K562 (cell line): Measurements from ENCODE around the gene COX14. TPM values are rescaled to one million over a fixed set of nuclear protein-coding genes. Genes with fewer than 3 reads are reported as not detected.
A peak's percentile ranks its signal among the peaks of the same experiment; 100 is the strongest.

Source experiments
- ARNT ChIP-seq, 2 experiments: fragments of 450-650 bp; IDR thresholded peaks; 2 replicates each; pipeline ENCODE4 v1.6.1; 2016; ENCODE audit warnings: mild to moderate bottlenecking in 1 of 2
- ASH1L ChIP-seq: fragments of 450-650 bp; IDR thresholded peaks from 2 replicates; pipeline ENCODE4 v1.6.1; 2018; ENCODE audit warnings: borderline replicate concordance, mild to moderate bottlenecking, low read depth; ENCODE audit not compliant: partially characterized antibody
- CREB3L1 ChIP-seq: fragments of 450-650 bp; IDR thresholded peaks from 2 replicates; pipeline ENCODE4 v1.6.1; 2014; ENCODE audit warnings: low read depth, mild to moderate bottlenecking, moderate library complexity, borderline replicate concordance
- EGR1 ChIP-seq: fragments of 450-650 bp; conservative IDR thresholded peaks from 2 replicates; pipeline ENCODE4 v1.6.1; 2017; ENCODE audit warnings: mild to moderate bottlenecking
- FUS ChIP-seq: fragments of 200-400 bp; formaldehyde crosslinking; optimal IDR thresholded peaks from 2 replicates; pipeline ENCODE3; 2017; ENCODE audit warnings: low read depth, low read length
- GABPB1 ChIP-seq: sonication (generic); formaldehyde crosslinking; IDR thresholded peaks from 2 replicates; pipeline ENCODE4 v1.8.0; 2022; ENCODE audit warnings: mild to moderate bottlenecking, missing genetic modification reagents
- GTF2F1 ChIP-seq: IDR thresholded peaks from 2 replicates; pipeline ENCODE4 v1.6.1; 2011; ENCODE audit warnings: low read depth, low read length, improper control_type of control experiment
- HCFC1 ChIP-seq: IDR thresholded peaks from 2 replicates; pipeline ENCODE4 v1.6.1; 2012; ENCODE audit warnings: low read depth, low read length, improper control_type of control experiment
- HEY1 ChIP-seq: fragments of 250-450 bp; sonication (Bioruptor Pico); IDR thresholded peaks from 2 replicates; pipeline ENCODE4 v1.5.0; 2020; ENCODE audit warnings: mild to moderate bottlenecking, moderate library complexity, borderline replicate concordance
- HMG20A ChIP-seq: fragments of 450-650 bp; formaldehyde crosslinking; conservative IDR thresholded peaks from 2 replicates; pipeline ENCODE4 v1.4.0; 2020; ENCODE audit warnings: mild to moderate bottlenecking, mixed read lengths
- ILK ChIP-seq: fragments of 450-650 bp; IDR thresholded peaks from 2 replicates; pipeline ENCODE4 v1.6.1; 2016; ENCODE audit warnings: missing genetic modification characterization, low read depth, mild to moderate bottlenecking, missing compliant biosample characterization, moderate library complexity, borderline replicate concordance
- NKRF ChIP-seq: fragments of 450-650 bp; IDR thresholded peaks from 2 replicates; pipeline ENCODE4 v1.6.1; 2016; ENCODE audit warnings: borderline replicate concordance
- PBX2 ChIP-seq, 2 experiments: IDR thresholded peaks in 1 of 2; conservative IDR thresholded peaks in 1 of 2; 2 replicates each; pipeline ENCODE4 v1.6.1; 2016; ENCODE audit warnings: low read depth in 2 of 2, mild to moderate bottlenecking in 1 of 2, missing compliant biosample characterization in 1 of 2, missing genetic modification characterization in 1 of 2, moderate library complexity in 1 of 2
- PHTF2 ChIP-seq: fragments of 250-450 bp; sonication (Bioruptor Pico); IDR thresholded peaks from 2 replicates; pipeline ENCODE4 v1.5.0; 2021; ENCODE audit warnings: mild to moderate bottlenecking
- PKNOX1 ChIP-seq: fragments of 450-650 bp; IDR thresholded peaks from 2 replicates; pipeline ENCODE4 v1.6.1; 2016
- POLR3G ChIP-seq: IDR thresholded peaks from 2 replicates; pipeline ENCODE4 v1.6.1; 2011; ENCODE audit not compliant: insufficient read length, insufficient replicate concordance; ENCODE audit errors: extremely low read depth
- SAFB2 ChIP-seq: fragments of 200-400 bp; formaldehyde crosslinking; IDR thresholded peaks from 2 replicates; pipeline ENCODE4 v1.6.1; 2018; ENCODE audit warnings: borderline replicate concordance, low read length, low read depth, moderate library complexity; ENCODE audit not compliant: severe bottlenecking
- SNRNP70 ChIP-seq: fragments of 200-400 bp; formaldehyde crosslinking; optimal IDR thresholded peaks from 2 replicates; pipeline ENCODE3; 2017; ENCODE audit warnings: low read depth, low read length
- THAP7 ChIP-seq: fragments of 250-450 bp; sonication (Bioruptor Pico); IDR thresholded peaks from 2 replicates; pipeline ENCODE4 v1.5.0; 2021
- ZZZ3 ChIP-seq: fragments of 450-650 bp; IDR thresholded peaks from 2 replicates; pipeline ENCODE4 v1.6.1; 2016; ENCODE audit warnings: antibody characterized with exemption, mild to moderate bottlenecking, moderate library complexity
- polyA plus RNA-seq, 8 experiments: library from polyadenylated mRNA; depleted of rRNA in 4 of 8; stranded (reverse) in 5 of 8; unstranded in 3 of 8; fragments of >200 nt; fragmentation: Nextera tagmentation in 2 of 8; fragmentation: Illumina TruSeq in 1 of 8; extraction: Ambion mirVana in 2 of 8; extraction: Trizol in 1 of 8; gene quantifications; 2 replicates each; pipeline versions ENCODE4 v1.2.1 to v1.2.3, GENCODE V29; 2011 to 2014; ENCODE audit warnings: inconsistent platforms in 1 of 8, missing spikeins in 1 of 8
- total RNA-seq, 7 experiments: library from RNA; depleted of rRNA in 6 of 7; stranded (reverse); fragments of >200 nt in 6 of 7; fragmentation: Illumina TruSeq in 2 of 7; extraction: Trizol in 2 of 7; gene quantifications; 2 replicates each; pipeline versions ENCODE4 v1.2.1 to v1.2.3, GENCODE V29; 2011 to 2021; ENCODE audit warnings: low replicate concordance in 1 of 7

COX14 gene
- total and polyA plus RNA-seq, 9 of the 15 experiments (the other 6 are each of a cell fraction or from before 2014, with no cell fraction given): 44.4 to 269 (median 53.4) TPM

- peak; percentile 43; the same call in 1 of the 2 replicates for TF ChIP-seq PBX2 (CRISPR knock-in tag; IDR thresholded peaks at IDR 0.05; ENCODE audit: low read depth)
- TF ChIP-seq PBX2 (tag; conservative IDR thresholded peaks at IDR 0.05; ENCODE audit: low read depth): peak; percentile 92
- TF ChIP-seq GTF2F1: peak; percentile 97; the same call in 1 of the 2 replicates
- no peak for TF ChIP-seq ILK (tag)
- TF ChIP-seq ASH1L: peak; percentile 46
- TF ChIP-seq CREB3L1: peak; percentile 83
- TF ChIP-seq SAFB2: no peak
- TF ChIP-seq PKNOX1: peak; percentile 98
- TF ChIP-seq HMG20A (CRISPR knock-in tag): no peak
- peak; percentile 95 for TF ChIP-seq HCFC1
- no peak for TF ChIP-seq HEY1 (CRISPR knock-in tag)
- TF ChIP-seq THAP7 (CRISPR knock-in tag): no peak
- peak; percentile 97 for TF ChIP-seq NKRF
- TF ChIP-seq SNRNP70: no peak
- TF ChIP-seq FUS: no peak
- TF ChIP-seq EGR1: no peak
- no peak for TF ChIP-seq ZZZ3
- no peak for TF ChIP-seq POLR3G
- TF ChIP-seq ARNT (IDR thresholded peaks at IDR 0.05): no peak
- TF ChIP-seq PHTF2 (CRISPR knock-in tag): no peak
- peak; percentile 93 for TF ChIP-seq GABPB1
Measured at GRCh38 chr12:50111693-50112455, at the start of gene COX14 (continued).
